H1 (cell line): ENCODE results near the gene SMURF2. TPM values are rescaled to one million over a fixed set of nuclear protein-coding genes. Genes with fewer than 3 reads are reported as not detected.

Source experiments
- CTCF ChIA-PET: fragments of 300-600 bp; sonication (Branson Sonifier 250); formaldehyde crosslinking; loops from one replicate; lab custom pipeline; 2021; ENCODE audit not compliant: partially characterized antibody; lab: Charles Lee
- POLR2A ChIA-PET: fragments of 300-600 bp; sonication (Branson Sonifier 250); formaldehyde crosslinking; loops from one replicate; lab custom pipeline; 2021; ENCODE audit warnings: inconsistent platforms; ENCODE audit not compliant: partially characterized antibody; lab: Charles Lee
- DNase-seq, 2 experiments: peaks; one replicate each; pipeline versions ENCODE4 v3.0.0 to v3.0.0-alpha.2; 2010 to 2022; ENCODE audit warnings: low spot score in 2 of 2, low read depth in 1 of 2, mixed read lengths in 1 of 2
- FAIRE-seq: peaks from 2 replicates; lab custom pipeline; 2011; peaks lifted over from hg19 to GRCh38; lab: Jason Lieb, UNC
- H2AFZ ChIP-seq: 2 replicates; pipeline ENCODE4 v1.8.1; 2012; ENCODE audit warnings: low read length, inconsistent platforms
- H2AK5ac ChIP-seq: 2 replicates; pipeline ENCODE4 v1.6.1; 2013; ENCODE audit warnings: low read depth, low read length
- H2BK120ac ChIP-seq: replicated peaks from 2 replicates; pipeline ENCODE3; 2013; ENCODE audit warnings: low read depth, low read length, inconsistent platforms
- H2BK12ac ChIP-seq: 2 replicates; pipeline ENCODE4 v1.6.1; 2013; ENCODE audit warnings: low read depth, low read length
- H2BK15ac ChIP-seq: 2 replicates; pipeline ENCODE4 v1.6.1; 2013; ENCODE audit warnings: low read length
- H2BK20ac ChIP-seq: 2 replicates; pipeline ENCODE4 v1.6.1; 2013; ENCODE audit warnings: low read length
- H2BK5ac ChIP-seq: 2 replicates; pipeline ENCODE4 v1.6.1; 2013; ENCODE audit warnings: low read depth, low read length
- H3K14ac ChIP-seq: 2 replicates; pipeline ENCODE4 v1.6.1; 2013; ENCODE audit warnings: inconsistent platforms; ENCODE audit not compliant: insufficient read length
- H3K18ac ChIP-seq: 2 replicates; pipeline ENCODE4 v1.6.1; 2013; ENCODE audit warnings: low read length; ENCODE audit errors: extremely low read depth
- H3K23ac ChIP-seq: 2 replicates; pipeline ENCODE4 v1.6.1; 2013; ENCODE audit warnings: inconsistent platforms; ENCODE audit not compliant: insufficient read length
- H3K23me2 ChIP-seq: 2 replicates; pipeline ENCODE4 v1.6.1; 2013; ENCODE audit warnings: low read depth, low read length
- H3K27ac ChIP-seq: 2 replicates; pipeline ENCODE4 v1.6.1; 2011; ENCODE audit warnings: low read depth, low read length, inconsistent platforms
- H3K27me3 ChIP-seq, 4 experiments: replicated peaks in 1 of 4; 1 replicate in 1 of 4; 2 replicates in 3 of 4; pipeline versions ENCODE4 v1.6.1 to v1.8.1; 2011 to 2013; ENCODE audit warnings: low read length in 3 of 4, mild to moderate bottlenecking in 3 of 4, inconsistent platforms in 2 of 4, mixed read lengths in 2 of 4, moderate library complexity in 1 of 4; ENCODE audit not compliant: control insufficient read depth in 3 of 4, insufficient read depth in 3 of 4; ENCODE audit errors: extremely low read depth in 1 of 4
- H3K36me3 ChIP-seq, 4 experiments: 2 replicates each; pipeline versions ENCODE4 v1.6.1 to v1.8.1; 2011 to 2013; ENCODE audit warnings: mild to moderate bottlenecking in 4 of 4, low read length in 3 of 4, moderate library complexity in 2 of 4, control low read depth in 1 of 4, inconsistent platforms in 1 of 4; ENCODE audit not compliant: insufficient read depth in 4 of 4, control insufficient read depth in 2 of 4
- H3K4ac ChIP-seq: replicated peaks from 2 replicates; pipeline ENCODE3; 2013; ENCODE audit warnings: low read length, low read depth, mixed read lengths, inconsistent platforms; ENCODE audit not compliant: insufficient read length
- H3K4me1 ChIP-seq, 4 experiments: replicated peaks in 1 of 4; 1 replicate in 1 of 4; 2 replicates in 3 of 4; pipeline versions ENCODE4 v1.6.1 to v1.8.1; 2011 to 2013; ENCODE audit warnings: low read length in 3 of 4, inconsistent platforms in 2 of 4, mixed read lengths in 1 of 4; ENCODE audit not compliant: insufficient read depth in 4 of 4, control insufficient read depth in 3 of 4
- H3K4me2 ChIP-seq, 2 experiments: 2 replicates each; pipeline versions ENCODE4 v1.6.1 to v1.8.1; 2011 to 2013; ENCODE audit warnings: low read depth in 2 of 2, low read length in 2 of 2, control low read depth in 1 of 2, inconsistent platforms in 1 of 2, mild to moderate bottlenecking in 1 of 2; ENCODE audit not compliant: insufficient read depth in 1 of 2
- H3K4me3 ChIP-seq, 4 experiments: fragments of 200-600, 300-600 bp in 1 of 4; sonication (generic), shearing (Covaris generic), sonication (Bioruptor Twin) in 1 of 4; 2 replicates each; pipeline versions ENCODE4 v1.5.1 to v1.8.1; 2011 to 2016; ENCODE audit warnings: low read length in 4 of 4, low read depth in 3 of 4, control low read depth in 2 of 4, inconsistent platforms in 2 of 4, mild to moderate bottlenecking in 2 of 4, mixed read lengths in 1 of 4, moderate library complexity in 1 of 4; ENCODE audit not compliant: insufficient read depth in 2 of 4; ENCODE audit errors: extremely low read depth in 1 of 4
- H3K56ac ChIP-seq: replicated peaks from 2 replicates; pipeline ENCODE3; 2013; ENCODE audit warnings: low read depth, mild to moderate bottlenecking, mixed read lengths, low read length, inconsistent platforms; ENCODE audit not compliant: insufficient read length
- H3K79me1 ChIP-seq: 2 replicates; pipeline ENCODE4 v1.6.1; 2013; ENCODE audit warnings: low read depth, low read length, control low read depth
- H3K79me2 ChIP-seq, 2 experiments: 2 replicates each; pipeline versions ENCODE4 v1.6.1 to v1.8.1; 2012 to 2013; ENCODE audit warnings: low read length in 2 of 2, mild to moderate bottlenecking in 2 of 2, inconsistent platforms in 1 of 2; ENCODE audit not compliant: insufficient read depth in 2 of 2, control insufficient read depth in 1 of 2
- H3K9ac ChIP-seq, 4 experiments: replicated peaks in 1 of 4; 1 replicate in 1 of 4; 2 replicates in 3 of 4; pipeline versions ENCODE4 v1.6.1 to v1.8.1; 2011 to 2013; ENCODE audit warnings: low read depth in 3 of 4, low read length in 3 of 4, control low read depth in 2 of 4, mild to moderate bottlenecking in 2 of 4, moderate library complexity in 2 of 4, inconsistent platforms in 1 of 4; ENCODE audit errors: extremely low read depth in 1 of 4
- H3K9me3 ChIP-seq, 2 experiments: 2 replicates each; pipeline versions ENCODE4 v1.6.1 to v1.8.1; 2012 to 2013; ENCODE audit warnings: mild to moderate bottlenecking in 2 of 2, moderate library complexity in 2 of 2, control low read depth in 1 of 2, inconsistent platforms in 1 of 2, low read depth in 1 of 2, low read length in 1 of 2, mixed read lengths in 1 of 2; ENCODE audit not compliant: insufficient read depth in 2 of 2
- H4K20me1 ChIP-seq, 2 experiments: replicated peaks in 1 of 2; 2 replicates each; pipeline versions ENCODE3 to v1.8.1; 2011 to 2013; ENCODE audit warnings: inconsistent platforms in 2 of 2, low read length in 2 of 2, mild to moderate bottlenecking in 1 of 2; ENCODE audit not compliant: insufficient read depth in 2 of 2, control insufficient read depth in 1 of 2
- H4K5ac ChIP-seq: 2 replicates; pipeline ENCODE4 v1.6.1; 2013; ENCODE audit warnings: low read length, low read depth, mixed read lengths, inconsistent platforms; ENCODE audit not compliant: insufficient read length
- H4K8ac ChIP-seq: 2 replicates; pipeline ENCODE4 v1.8.0; 2013; ENCODE audit warnings: mild to moderate bottlenecking, moderate library complexity, low read length, inconsistent platforms; ENCODE audit not compliant: insufficient read depth; ENCODE audit errors: extremely low read depth
- H4K91ac ChIP-seq: replicated peaks from 2 replicates; pipeline ENCODE3; 2013; ENCODE audit warnings: low read length, mixed read lengths, inconsistent platforms; ENCODE audit not compliant: insufficient read length
- ASH2L ChIP-seq: fragments of 200-600, 300-600 bp; sonication (generic); IDR thresholded peaks from one replicate; pipeline ENCODE4 v1.7.1; 2017; ENCODE audit warnings: low read length
- E2F6 ChIP-seq: IDR thresholded peaks from 2 replicates; pipeline ENCODE4 v1.6.1; 2012; ENCODE audit warnings: inconsistent platforms
- SP4 ChIP-seq: IDR thresholded peaks from 2 replicates; pipeline ENCODE4 v1.6.1; 2012; ENCODE audit warnings: low read length, inconsistent platforms
- WGBS, 2 experiments: shearing (Covaris generic) in 1 of 2; methylation state at CpG; one replicate each; pipeline versions ENCODE4 v1.1.6 to v1.1.7; 2013 to 2015; ENCODE audit warnings: low lambda C conversion rate in 2 of 2, mixed read lengths in 2 of 2, inconsistent platforms in 1 of 2, low coverage in 1 of 2, missing lambda C conversion rate in 1 of 2; ENCODE audit not compliant: insufficient replicate concordance in 2 of 2, insufficient coverage in 1 of 2, insufficient read length in 1 of 2; ENCODE audit errors: extremely low coverage in 1 of 2, missing lambda C conversion rate in 1 of 2; 5-methylcytosine and 5-hydroxymethylcytosine counted together
- polyA plus RNA-seq, 7 experiments: library from polyadenylated mRNA; depleted of rRNA in 3 of 7; stranded (reverse) in 5 of 7; unstranded in 2 of 7; fragments of >200 nt in 5 of 7; fragments of 200-250 nt in 2 of 7; gene quantifications; 1 replicate in 5 of 7; 2 replicates in 1 of 7; 4 replicates in 1 of 7; pipeline versions ENCODE4 v1.2.1 to v1.2.3, GENCODE V29; 2011 to 2013; ENCODE audit warnings: missing spikeins in 2 of 7, mixed read lengths in 2 of 7
- total RNA-seq: library from RNA; stranded (reverse); fragmentation: NEBNext Ultra II Directional; extraction: Animal tissue kit (Norgen Biotek cat#: 25700); gene quantifications from 2 replicates; pipeline ENCODE4 v1.2.1, GENCODE V29; 2021

Gene SMURF2
- total and polyA plus RNA-seq, 2 of the 8 experiments (the other 6 are each of a cell fraction or from before 2014, with no cell fraction given): 7.2 to 29.2 TPM

DNA sequence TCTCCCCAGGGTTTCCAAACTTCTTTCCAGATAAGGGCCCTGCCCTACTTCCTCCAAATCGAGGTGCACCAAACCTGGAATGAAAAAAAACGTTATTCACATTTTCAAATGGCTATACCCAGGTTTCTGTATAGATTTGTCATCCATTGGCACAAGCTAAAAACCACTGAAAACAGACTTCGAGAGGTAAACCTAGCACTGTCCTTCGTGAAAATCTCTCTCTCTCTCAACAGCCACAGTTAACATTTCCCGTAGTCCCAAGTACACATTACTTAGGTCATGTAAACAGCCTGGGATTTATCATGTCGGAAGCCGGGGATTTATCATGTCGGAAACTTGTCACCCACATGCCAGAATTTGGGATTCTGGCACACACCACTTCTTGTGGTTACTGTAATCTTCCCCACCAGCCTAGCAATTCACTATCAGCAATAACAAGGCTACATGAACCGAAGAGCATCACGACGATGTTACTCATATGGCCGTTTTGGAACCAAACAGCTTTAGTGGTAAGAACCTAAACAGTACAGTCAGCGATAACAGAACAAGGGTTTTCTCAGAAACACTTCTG lies 157.3 kb downstream of the SMURF2 start:
- peak overlapping the region; percentile 88 for H3K56ac ChIP-seq
- H3K79me2 ChIP-seq: peaks cover 34 to 90% of the 10 kb centered on the region in 2 experiments
- H3K27me3 ChIP-seq: no peaks in the 10 kb centered on the region
- H3K9ac ChIP-seq: peak overlapping the region; percentile 90 to 100 (median 96)
- H3K4me3 ChIP-seq: peak overlapping the region; percentile 95 to 99 (median 98)
- no peaks in the 10 kb centered on the region; the same call in 1 of the 2 replicates for H3K79me1 ChIP-seq
- H2BK20ac ChIP-seq: no peak overlapping the region
- H4K91ac ChIP-seq: no peak overlapping the region
- H4K5ac ChIP-seq: no peak overlapping the region
- H3K27ac ChIP-seq: peak overlapping the region; percentile 99
- no peak overlapping the region; the same call in 1 of the 2 replicates for H2BK5ac ChIP-seq
- no peak overlapping the region for H2BK15ac ChIP-seq
- H2BK12ac ChIP-seq: no peak overlapping the region
- ChIA-PET CTCF (interaction anchor here (0.8 to 3.4 kb wide), 4 partner anchors 13 to 85 kb away, joined by 3 to 13 read pairs (median 4); no protein-coding TSS in a partner anchor), POLR2A (interaction anchor here (0.6 to 7.2 kb wide), 69 partner anchors 9 to 731 kb away, joined by 3 to 320 read pairs (median 5); partner anchors contain the start of genes CCDC47, DDX42, GH1 and MILR1)
- H2AFZ ChIP-seq: no peak overlapping the region
- no peak overlapping the region for H2BK120ac ChIP-seq
- WGBS, 2 experiments: 11% methylated on average over 13 of the region's 13 CpGs; no CpG with 5 or more reads in 1 of the 2 experiments
- H3K9me3 ChIP-seq: no peaks in the 10 kb centered on the region
- H2AK5ac ChIP-seq: peak overlapping the region; percentile 44; the same call in 1 of the 2 replicates
- peak overlapping the region; percentile 75 to 85 for H3K4me2 ChIP-seq
- H4K20me1 ChIP-seq: peaks cover 13 to 29% of the 10 kb centered on the region in 2 experiments
- peaks cover 0 to 10% (median 4%) of the 10 kb centered on the region in 4 experiments; a peak in 5 of 7 replicates for H3K4me1 ChIP-seq
- H3K4ac ChIP-seq: peak overlapping the region; percentile 2
- DNase-seq (no peak), FAIRE-seq (no peak)
- H3K14ac ChIP-seq: no peak overlapping the region
- H4K8ac ChIP-seq: no peak overlapping the region; the same call in 1 of the 2 replicates
- H3K23me2 ChIP-seq: peaks cover 4% of the 10 kb centered on the region; the same call in 1 of the 2 replicates
- peak; percentile 1; the same call in 1 of the 2 replicates for TF ChIP-seq SP4
- TF ChIP-seq E2F6: no peak
- TF ChIP-seq ASH2L: peak; percentile 13
- H3K23ac ChIP-seq: no peak overlapping the region
- H3K18ac ChIP-seq: no peak overlapping the region
- H3K36me3 ChIP-seq: peaks cover 44 to 67% (median 51%) of the 10 kb centered on the region in 4 experiments
